ENCODE measurements around the gene CHD6. TPM values are rescaled to one million over a fixed set of nuclear protein-coding genes. Genes with fewer than 3 reads are reported as not detected.

The CHD6 gene, protein sequence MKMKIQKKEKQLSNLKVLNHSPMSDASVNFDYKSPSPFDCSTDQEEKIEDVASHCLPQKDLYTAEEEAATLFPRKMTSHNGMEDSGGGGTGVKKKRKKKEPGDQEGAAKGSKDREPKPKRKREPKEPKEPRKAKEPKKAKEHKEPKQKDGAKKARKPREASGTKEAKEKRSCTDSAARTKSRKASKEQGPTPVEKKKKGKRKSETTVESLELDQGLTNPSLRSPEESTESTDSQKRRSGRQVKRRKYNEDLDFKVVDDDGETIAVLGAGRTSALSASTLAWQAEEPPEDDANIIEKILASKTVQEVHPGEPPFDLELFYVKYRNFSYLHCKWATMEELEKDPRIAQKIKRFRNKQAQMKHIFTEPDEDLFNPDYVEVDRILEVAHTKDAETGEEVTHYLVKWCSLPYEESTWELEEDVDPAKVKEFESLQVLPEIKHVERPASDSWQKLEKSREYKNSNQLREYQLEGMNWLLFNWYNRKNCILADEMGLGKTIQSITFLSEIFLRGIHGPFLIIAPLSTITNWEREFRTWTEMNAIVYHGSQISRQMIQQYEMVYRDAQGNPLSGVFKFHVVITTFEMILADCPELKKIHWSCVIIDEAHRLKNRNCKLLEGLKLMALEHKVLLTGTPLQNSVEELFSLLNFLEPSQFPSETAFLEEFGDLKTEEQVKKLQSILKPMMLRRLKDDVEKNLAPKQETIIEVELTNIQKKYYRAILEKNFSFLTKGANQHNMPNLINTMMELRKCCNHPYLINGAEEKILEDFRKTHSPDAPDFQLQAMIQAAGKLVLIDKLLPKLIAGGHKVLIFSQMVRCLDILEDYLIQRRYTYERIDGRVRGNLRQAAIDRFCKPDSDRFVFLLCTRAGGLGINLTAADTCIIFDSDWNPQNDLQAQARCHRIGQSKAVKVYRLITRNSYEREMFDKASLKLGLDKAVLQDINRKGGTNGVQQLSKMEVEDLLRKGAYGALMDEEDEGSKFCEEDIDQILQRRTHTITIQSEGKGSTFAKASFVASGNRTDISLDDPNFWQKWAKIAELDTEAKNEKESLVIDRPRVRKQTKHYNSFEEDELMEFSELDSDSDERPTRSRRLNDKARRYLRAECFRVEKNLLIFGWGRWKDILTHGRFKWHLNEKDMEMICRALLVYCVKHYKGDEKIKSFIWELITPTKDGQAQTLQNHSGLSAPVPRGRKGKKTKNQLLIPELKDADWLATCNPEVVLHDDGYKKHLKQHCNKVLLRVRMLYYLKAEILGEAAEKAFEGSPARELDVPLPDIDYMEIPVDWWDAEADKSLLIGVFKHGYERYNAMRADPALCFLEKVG (N-terminal part only)
- total RNA-seq, result 12.4 and 15.9 TPM in 2 replicates

DNA sequence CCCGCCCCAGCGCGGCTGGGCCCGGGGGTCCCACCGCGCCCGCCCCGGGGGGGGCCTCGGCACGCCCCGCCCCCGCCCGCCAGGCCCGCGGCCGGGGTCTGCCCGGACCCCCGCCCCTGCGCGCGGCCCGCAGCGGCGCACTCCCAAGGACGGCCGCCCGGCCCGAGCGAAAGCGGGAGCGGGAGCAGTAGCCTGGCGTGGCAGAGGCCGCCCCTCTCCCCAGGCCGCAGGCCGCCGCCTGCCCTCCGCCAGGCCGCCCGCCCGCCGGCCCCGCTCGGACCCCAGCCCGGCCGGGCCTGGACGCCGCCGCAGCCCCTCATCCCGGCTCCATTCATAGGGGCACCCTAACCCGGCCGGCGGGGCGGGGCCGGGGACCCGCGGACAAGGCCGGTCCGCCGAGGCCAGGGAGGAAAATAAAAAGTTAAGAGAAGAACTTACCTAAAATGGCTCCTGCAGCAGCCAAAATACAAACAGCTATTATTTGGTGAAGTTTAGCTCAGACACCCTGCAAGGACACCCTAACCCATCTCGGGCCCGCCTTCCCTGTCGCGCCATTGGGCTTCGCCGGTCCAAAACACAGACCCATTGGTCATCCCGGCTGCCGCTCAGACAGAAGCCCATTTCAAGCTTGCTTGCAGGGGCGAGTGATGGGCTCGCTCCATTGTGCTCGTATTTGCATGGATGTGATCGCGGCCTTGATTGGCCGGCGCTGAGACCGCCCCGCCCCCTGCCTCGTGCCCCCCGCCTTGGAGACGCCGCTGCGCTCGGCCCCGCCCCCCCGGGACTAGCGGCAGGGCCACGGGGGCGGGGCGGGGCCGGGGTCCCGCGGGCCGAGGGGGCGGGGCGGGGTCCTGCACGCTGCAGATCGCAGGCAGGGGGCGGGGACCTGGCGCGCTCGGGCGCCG lies at the start of gene CHD6:
CHD6 (minus strand) TSS at position 476 of the 905 bp plus-strand sequence. CDS start 67,040 bp downstream, outside the sequence.

DNA sequence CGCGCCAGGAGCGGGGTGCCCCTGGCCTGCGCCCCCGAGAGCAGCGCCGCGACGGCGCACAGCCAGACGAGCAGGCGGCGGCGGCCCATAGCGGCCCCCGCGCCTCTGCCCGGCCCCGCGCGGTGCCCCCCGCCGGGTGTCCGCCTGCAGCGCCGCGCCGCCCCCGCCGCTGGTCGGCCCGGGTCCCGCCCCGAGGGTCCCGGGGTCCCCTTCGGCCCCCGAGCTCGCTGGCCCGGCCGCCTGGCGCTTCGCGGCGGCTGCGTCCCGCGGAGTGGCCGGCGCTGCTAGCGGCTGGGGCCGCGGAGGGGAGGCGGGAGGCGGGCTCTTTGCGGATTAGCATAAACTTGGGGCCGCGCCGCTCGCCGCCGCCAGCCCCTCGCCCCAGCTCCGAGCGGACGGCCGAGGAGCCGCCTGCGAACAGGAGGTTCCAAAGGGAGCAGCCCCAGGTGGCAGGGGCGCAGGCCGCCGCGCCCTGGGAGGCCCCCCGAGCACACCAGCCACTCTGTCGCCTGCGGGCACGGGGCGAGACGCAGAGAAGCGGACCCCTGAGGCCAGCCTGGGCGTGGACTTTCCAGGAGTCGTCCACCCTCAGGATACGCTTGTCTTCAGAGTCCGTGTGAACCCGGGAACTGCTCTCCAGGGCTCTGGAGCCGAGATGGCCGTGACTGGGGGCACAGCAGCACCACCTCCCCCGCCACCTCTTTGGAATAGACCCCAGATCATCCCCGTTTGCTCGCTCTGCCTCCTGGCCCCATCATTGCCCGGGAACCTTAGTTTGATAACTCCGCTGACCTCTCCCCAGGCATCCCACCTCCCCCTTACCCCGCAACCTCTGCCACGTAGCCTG lies 251.4 kb downstream of the CHD6 start, which contains the start of gene EMILIN3:
EMILIN3 (minus strand) TSS at position 273 of the 847 bp plus-strand sequence; CDS start at position 89, 184 bp downstream.

Data from pericardium fibroblast (primary cell).